Neural cell (in vitro differentiated cells): Measurements from ENCODE around the gene GLRX2. TPM values are rescaled to one million over a fixed set of nuclear protein-coding genes. Genes with fewer than 3 reads are reported as not detected.

ENCODE experiments used
- H2AFZ ChIP-seq: fragments of 200-600, 300-800 bp; sonication (generic), shearing (Covaris generic); 2 replicates; pipeline ENCODE4 v1.6.0; 2014; ENCODE audit warnings: low read depth, mild to moderate bottlenecking, antibody characterized with exemption, low read length, moderate library complexity
- H3F3A ChIP-seq: fragments of 200-600 bp; shearing (Covaris generic); 2 replicates; pipeline ENCODE4 v1.6.1; 2016; ENCODE audit warnings: mild to moderate bottlenecking, moderate library complexity, mixed read lengths, antibody characterized with exemption, low read length; ENCODE audit not compliant: insufficient read depth, poor library complexity, severe bottlenecking
- H3K27ac ChIP-seq: fragments of 200-600, 300-800 bp; sonication (generic), shearing (Covaris generic); 2 replicates; pipeline ENCODE4 v1.5.1; 2014; ENCODE audit warnings: mild to moderate bottlenecking, low read length, moderate library complexity
- H3K27me3 ChIP-seq: fragments of 300-800, 200-600 bp; sonication (generic), shearing (Covaris generic); 2 replicates; pipeline ENCODE4 v1.6.0; 2014; ENCODE audit warnings: mild to moderate bottlenecking, low read depth, low read length, moderate library complexity; ENCODE audit not compliant: insufficient read depth
- H3K36me3 ChIP-seq: fragments of 300-800, 200-600 bp; sonication (generic), shearing (Covaris generic); 2 replicates; pipeline ENCODE4 v1.5.1; 2014; ENCODE audit warnings: mild to moderate bottlenecking, antibody characterized with exemption, low read length, moderate library complexity; ENCODE audit not compliant: insufficient read depth
- H3K4me2 ChIP-seq: fragments of 300-800, 200-600 bp; sonication (generic), shearing (Covaris generic); 2 replicates; pipeline ENCODE4 v1.6.0; 2014; ENCODE audit warnings: mild to moderate bottlenecking, low read length
- H3K4me3 ChIP-seq: fragments of 300-800, 200-600 bp; sonication (generic), shearing (Covaris generic); 2 replicates; pipeline ENCODE4 v1.5.1; 2014; ENCODE audit warnings: mild to moderate bottlenecking, low read length, moderate library complexity
- H3K79me2 ChIP-seq: fragments of 200-600 bp; shearing (Covaris generic); replicated peaks from 2 replicates; pipeline ENCODE4 v1.6.0; 2014; ENCODE audit warnings: mild to moderate bottlenecking, low read length, moderate library complexity; ENCODE audit not compliant: insufficient read depth
- H3K9ac ChIP-seq: fragments of 300-800, 200-600 bp; sonication (generic), shearing (Covaris generic); 2 replicates; pipeline ENCODE4 v1.6.1; 2016; ENCODE audit warnings: mild to moderate bottlenecking, low read length, mixed read lengths
- H3K9me2 ChIP-seq: fragments of 200-600 bp; shearing (Covaris generic); 2 replicates; pipeline ENCODE4 v1.6.1; 2016; ENCODE audit warnings: mild to moderate bottlenecking, low read length, mixed read lengths; ENCODE audit not compliant: insufficient read depth
- H3K9me3 ChIP-seq: fragments of 200-600, 300-800 bp; sonication (generic), shearing (Covaris generic); 2 replicates; pipeline ENCODE4 v1.6.1; 2016; ENCODE audit warnings: mild to moderate bottlenecking, mixed run types, low read length, moderate library complexity, mixed read lengths
- H4K20me1 ChIP-seq: fragments of 200-600 bp; shearing (Covaris generic); 2 replicates; pipeline ENCODE4 v1.6.1; 2016; ENCODE audit warnings: mild to moderate bottlenecking, mixed run types; ENCODE audit not compliant: insufficient read depth
- EP300 ChIP-seq: fragments of 450-650 bp; conservative IDR thresholded peaks from 2 replicates; pipeline ENCODE4 v1.6.1; 2014; ENCODE audit warnings: antibody characterized with exemption, mild to moderate bottlenecking, moderate library complexity; ENCODE audit not compliant: poor library complexity, severe bottlenecking
- EZH2 ChIP-seq: fragments of 200-600, 300-800 bp; shearing (Covaris generic), sonication (generic); IDR thresholded peaks from 2 replicates; pipeline ENCODE4 v1.6.1; 2014; ENCODE audit warnings: antibody characterized with exemption, low read length, borderline replicate concordance, mild to moderate bottlenecking; ENCODE audit not compliant: insufficient read depth, poor library complexity, severe bottlenecking
- MXI1 ChIP-seq: fragments of 450-650 bp; conservative IDR thresholded peaks from 2 replicates; pipeline ENCODE4 v1.6.1; 2014; ENCODE audit warnings: antibody characterized with exemption, mild to moderate bottlenecking; ENCODE audit not compliant: poor library complexity, severe bottlenecking
- POLR2AphosphoS5 ChIP-seq: IDR thresholded peaks from 2 replicates; pipeline ENCODE4 v1.6.1; 2012
- RAD21 ChIP-seq: fragments of 450-650 bp; conservative IDR thresholded peaks from 2 replicates; pipeline ENCODE4 v1.6.1; 2014; ENCODE audit warnings: antibody characterized with exemption, mild to moderate bottlenecking, moderate library complexity
- REST ChIP-seq: IDR thresholded peaks from 2 replicates; pipeline ENCODE4 v1.6.1; 2012; ENCODE audit warnings: borderline replicate concordance
- SMC3 ChIP-seq: fragments of 450-650 bp; conservative IDR thresholded peaks from 2 replicates; pipeline ENCODE4 v1.6.1; 2014; ENCODE audit warnings: antibody characterized with exemption, mild to moderate bottlenecking, moderate library complexity; ENCODE audit not compliant: poor library complexity
- TAF1 ChIP-seq: IDR thresholded peaks from 2 replicates; pipeline ENCODE4 v1.6.1; 2012; ENCODE audit warnings: low read depth
- polyA plus RNA-seq: library from polyadenylated mRNA; depleted of rRNA; stranded (reverse); fragments of >200 nt; gene quantifications from 2 replicates; pipeline ENCODE4 v1.2.3, GENCODE V29; 2014
- TF ChIP-seq, protein P1 (sequence below): fragments of 450-650 bp; IDR thresholded peaks from 2 replicates; pipeline ENCODE4 v1.5.1; 2014; ENCODE audit warnings: antibody characterized with exemption, mild to moderate bottlenecking, moderate library complexity; ENCODE audit not compliant: poor library complexity, severe bottlenecking

GLRX2 gene
- polyA plus RNA-seq, 1 donor from 2014 or later = 6.6 TPM

- Histone ChIP-seq H3K9me3 (no peaks in the 10 kb centered on the region), H3K4me3 (no peak overlapping the region), H3K27me3 (no peaks in the 10 kb centered on the region), H2AFZ (no peak overlapping the region), H3K79me2 (no peaks in the 10 kb centered on the region), H3K9me2 (no peaks in the 10 kb centered on the region), H3F3A (no peaks in the 10 kb centered on the region), H3K27ac (no peak overlapping the region), H4K20me1 (no peaks in the 10 kb centered on the region), H3K4me2 (no peak overlapping the region), H3K9ac (no peak overlapping the region), H3K36me3 (peaks cover 16% of the 10 kb centered on the region)
- TF ChIP-seq MXI1 (no peak), REST (no peak), POLR2AphosphoS5 (no peak), SMC3 (no peak), EP300 (no peak), TAF1 (no peak), EZH2 (no peak), RAD21 (no peak)
- TF ChIP-seq, protein P1, sequence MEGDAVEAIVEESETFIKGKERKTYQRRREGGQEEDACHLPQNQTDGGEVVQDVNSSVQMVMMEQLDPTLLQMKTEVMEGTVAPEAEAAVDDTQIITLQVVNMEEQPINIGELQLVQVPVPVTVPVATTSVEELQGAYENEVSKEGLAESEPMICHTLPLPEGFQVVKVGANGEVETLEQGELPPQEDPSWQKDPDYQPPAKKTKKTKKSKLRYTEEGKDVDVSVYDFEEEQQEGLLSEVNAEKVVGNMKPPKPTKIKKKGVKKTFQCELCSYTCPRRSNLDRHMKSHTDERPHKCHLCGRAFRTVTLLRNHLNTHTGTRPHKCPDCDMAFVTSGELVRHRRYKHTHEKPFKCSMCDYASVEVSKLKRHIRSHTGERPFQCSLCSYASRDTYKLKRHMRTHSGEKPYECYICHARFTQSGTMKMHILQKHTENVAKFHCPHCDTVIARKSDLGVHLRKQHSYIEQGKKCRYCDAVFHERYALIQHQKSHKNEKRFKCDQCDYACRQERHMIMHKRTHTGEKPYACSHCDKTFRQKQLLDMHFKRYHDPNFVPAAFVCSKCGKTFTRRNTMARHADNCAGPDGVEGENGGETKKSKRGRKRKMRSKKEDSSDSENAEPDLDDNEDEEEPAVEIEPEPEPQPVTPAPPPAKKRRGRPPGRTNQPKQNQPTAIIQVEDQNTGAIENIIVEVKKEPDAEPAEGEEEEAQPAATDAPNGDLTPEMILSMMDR = no peak
These were observed 17.3 kb downstream of the GLRX2 start for GRCh38 chr1:193087893-193088292.

- Histone ChIP-seq H3K9me3 (no peaks in the 10 kb centered on the region), H3K27ac (no peak overlapping the region), H2AFZ (no peak overlapping the region), H3K4me2 (no peak overlapping the region), H3F3A (no peaks in the 10 kb centered on the region), H3K27me3 (no peaks in the 10 kb centered on the region), H3K36me3 (peaks cover 27% of the 10 kb centered on the region), H3K4me3 (no peak overlapping the region), H3K9ac (no peak overlapping the region), H3K9me2 (no peaks in the 10 kb centered on the region), H3K79me2 (no peaks in the 10 kb centered on the region), H4K20me1 (no peaks in the 10 kb centered on the region)
- no peak for TF ChIP-seq TAF1
- no peak for TF ChIP-seq MXI1
- TF ChIP-seq EZH2 = no peak
- no peak for TF ChIP-seq RAD21
- TF ChIP-seq REST = no peak
- TF ChIP-seq, protein P1 = no peak
- no peak for TF ChIP-seq SMC3
- no peak for TF ChIP-seq POLR2AphosphoS5
- no peak for TF ChIP-seq EP300
These were observed 18.9 kb downstream of the GLRX2 start for GRCh38 chr1:193086342-193086741.
